Measurements from ENCODE around the gene RYR3.

RYR3 gene

GRCh38 chr15:33454346-33454745 is 143.6 kb downstream of the RYR3 start:
- no peak for DNase-seq

- DNase-seq, result no peak
Measured at GRCh38 chr15:33454996-33455395, 144.2 kb downstream of the RYR3 start.

- DNase-seq, result no peak
Measured at GRCh38 chr15:33458421-33458820, 147.7 kb downstream of the RYR3 start.

GRCh38 chr15:33460166-33460805 is 149.5 kb downstream of the RYR3 start:
- DNase-seq, result no peak

- no peak for DNase-seq
Measured at GRCh38 chr15:33461671-33462070, 150.9 kb downstream of the RYR3 start.

- DNase-seq, result no peak
Measured at GRCh38 chr15:33467146-33467815, 156.5 kb downstream of the RYR3 start.

- DNase-seq, result no peak
Measured at GRCh38 chr15:33467816-33468163, 157.0 kb downstream of the RYR3 start.

- no peak for DNase-seq
Measured at GRCh38 chr15:33468740-33469139, 158.0 kb downstream of the RYR3 start.

GRCh38 chr15:33473005-33473404 is 162.2 kb downstream of the RYR3 start:
- DNase-seq, result no peak

- DNase-seq, result no peak
Measured at GRCh38 chr15:33473714-33474113, 162.9 kb downstream of the RYR3 start.

- DNase-seq, result no peak
Measured at GRCh38 chr15:33476076-33476475, 165.3 kb downstream of the RYR3 start.

GRCh38 chr15:33476908-33477307 is 166.1 kb downstream of the RYR3 start:
- DNase-seq, result no peak

GRCh38 chr15:33489335-33489734 is 178.6 kb downstream of the RYR3 start:
- no peak for DNase-seq

- DNase-seq, result no peak
Measured at GRCh38 chr15:33490703-33491102, 179.9 kb downstream of the RYR3 start.

GRCh38 chr15:33492434-33493052 is 181.8 kb downstream of the RYR3 start:
- no peak for DNase-seq

- DNase-seq, result no peak
Measured at GRCh38 chr15:33494306-33494705, 183.5 kb downstream of the RYR3 start.

GRCh38 chr15:33500432-33501195 is 189.8 kb downstream of the RYR3 start:
- no peak for DNase-seq

GRCh38 chr15:33503681-33504080 is 192.9 kb downstream of the RYR3 start:
- DNase-seq, result no peak

GRCh38 chr15:33506781-33507296 is 196.1 kb downstream of the RYR3 start:
- no peak for DNase-seq

GRCh38 chr15:33508703-33509102 is 197.9 kb downstream of the RYR3 start:
- DNase-seq, result no peak

- DNase-seq, result no peak
Measured at GRCh38 chr15:33515121-33515520, 204.4 kb downstream of the RYR3 start.

GRCh38 chr15:33516563-33516962 is 205.8 kb downstream of the RYR3 start:
- DNase-seq, result no peak

GRCh38 chr15:33517944-33518343 is 207.2 kb downstream of the RYR3 start:
- DNase-seq, result no peak

GRCh38 chr15:33518421-33518820 is 207.7 kb downstream of the RYR3 start:
- no peak for DNase-seq

Measured in NCI-H446 treated with DMSO at 0.1 percent for 48 hours (cell line).